Spleen (tissue), 11 donors: ENCODE measurements around the gene INTS1. TPM values are rescaled to one million over a fixed set of nuclear protein-coding genes. Genes with fewer than 3 reads are reported as not detected.

ENCODE experiments used
- DNase-seq: peaks from one replicate; pipeline ENCODE4 v3.0.0-alpha.2; 2020
- H3K27ac ChIP-seq, 8 donors: fragments of 200-600 bp; sonication (generic) in 7 of 8; 1 replicate in 4 of 8; 2 replicates in 4 of 8; pipeline versions ENCODE4 v1.5.0 to v1.8.0; 2016 to 2021; ENCODE audit warnings: inconsistent platforms in 4 of 8, mild to moderate bottlenecking in 4 of 8, moderate library complexity in 1 of 8
- H3K27me3 ChIP-seq, 7 donors: fragments of 200-600 bp; sonication (generic) in 6 of 7; replicated peaks in 1 of 7; 1 replicate in 4 of 7; 2 replicates in 3 of 7; pipeline versions ENCODE4 v1.5.0 to v1.8.0; 2016 to 2021; ENCODE audit warnings: inconsistent platforms in 3 of 7, mild to moderate bottlenecking in 1 of 7
- H3K36me3 ChIP-seq, 6 donors: fragments of 200-600 bp; sonication (generic) in 5 of 6; 1 replicate in 4 of 6; 2 replicates in 2 of 6; pipeline versions ENCODE4 v1.5.0 to v1.8.0; 2016 to 2021; ENCODE audit warnings: inconsistent platforms in 2 of 6
- H3K4me1 ChIP-seq, 6 donors: fragments of 200-600 bp; sonication (generic) in 5 of 6; 1 replicate in 3 of 6; 2 replicates in 3 of 6; pipeline versions ENCODE4 v1.5.0 to v1.8.0; 2016 to 2021; ENCODE audit warnings: inconsistent platforms in 3 of 6
- H3K4me3 ChIP-seq, 8 donors: fragments of 200-600 bp; sonication (generic) in 7 of 8; 1 replicate in 4 of 8; 2 replicates in 4 of 8; pipeline versions ENCODE4 v1.5.0 to v1.8.0; 2016 to 2021; ENCODE audit warnings: inconsistent platforms in 4 of 8, mild to moderate bottlenecking in 4 of 8, moderate library complexity in 2 of 8
- H3K9me3 ChIP-seq, 8 donors: fragments of 200-600 bp; sonication (generic) in 7 of 8; 1 replicate in 4 of 8; 2 replicates in 4 of 8; pipeline versions ENCODE4 v1.5.0 to v1.8.0; 2016 to 2021; ENCODE audit warnings: inconsistent platforms in 4 of 8
- POLR2A ChIP-seq, 3 donors: fragments of 450-650 bp; IDR thresholded peaks; one replicate each; pipeline ENCODE4 v1.5.1; 2017; ENCODE audit warnings: antibody characterized with exemption in 3 of 3, mild to moderate bottlenecking in 1 of 3
- POLR2AphosphoS5 ChIP-seq, 3 donors: sonication (generic); formaldehyde crosslinking; IDR thresholded peaks; one replicate each; pipeline ENCODE4 v1.5.1; 2017; ENCODE audit warnings: antibody characterized with exemption in 3 of 3
- WGBS, 5 donors: extraction: QIAGEN DNeasy Blood & Tissue Kit in 3 of 5; methylation state at CpG; one replicate each; pipeline versions ENCODE4 v1.1.5 to v1.1.7; 2013 to 2018; 5-methylcytosine and 5-hydroxymethylcytosine counted together
- intact Hi-C: fragments of 100-400 bp; cut with DNase I; formaldehyde crosslinking; loops from one replicate; pipeline ENCODE4 v1.15.0; 2023; ENCODE audit warnings: low total_unique reads
- polyA plus RNA-seq, 3 donors: library from polyadenylated mRNA; stranded (reverse); fragments of 200-250 nt; gene quantifications; one replicate each; pipeline ENCODE4 v1.2.1, GENCODE V29; 2013
- total RNA-seq, 7 donors: library from RNA; depleted of rRNA in 3 of 7; stranded (reverse); fragments of >200 nt in 3 of 7; fragmentation: NEBNext Ultra II Directional in 4 of 7; extraction: Animal tissue kit (Norgen Biotek cat#: 25700) in 4 of 7; gene quantifications; one replicate each; pipeline versions ENCODE4 v1.1.0 to v1.2.1, GENCODE V29; 2016 to 2021
- TF ChIP-seq, protein P1 (sequence below), 11 experiments: fragments of 200-600 bp in 7 of 11; fragments of 450-650 bp in 4 of 11; sonication (generic) in 4 of 11; IDR thresholded peaks in 8 of 11; conservative IDR thresholded peaks in 3 of 11; 1 replicate in 7 of 11; 2 replicates in 4 of 11; pipeline versions ENCODE4 v1.4.0 to v1.8.0; 2016 to 2021; ENCODE audit warnings: antibody characterized with exemption in 11 of 11, inconsistent platforms in 4 of 11, mild to moderate bottlenecking in 1 of 11
- donor health status: healthy with polysubstance abuse.
- donor health status: DM: no; HTN: no; CAD: no; lungs with moderate emphysema.
- donor health status: DM: no; HTN: no; CAD: no.
- donor health status: Bipolar disorder and iron deficiency.
- donor health status: healthy.
- donor health status: DM: no; HTN: no; CAD: no.
- donor health status: DM: yes; HTN: yes; CAD: no.

INTS1 gene
- total and polyA plus RNA-seq, 10 donors = 47.3 to 126 (median 79.7) TPM

DNA sequence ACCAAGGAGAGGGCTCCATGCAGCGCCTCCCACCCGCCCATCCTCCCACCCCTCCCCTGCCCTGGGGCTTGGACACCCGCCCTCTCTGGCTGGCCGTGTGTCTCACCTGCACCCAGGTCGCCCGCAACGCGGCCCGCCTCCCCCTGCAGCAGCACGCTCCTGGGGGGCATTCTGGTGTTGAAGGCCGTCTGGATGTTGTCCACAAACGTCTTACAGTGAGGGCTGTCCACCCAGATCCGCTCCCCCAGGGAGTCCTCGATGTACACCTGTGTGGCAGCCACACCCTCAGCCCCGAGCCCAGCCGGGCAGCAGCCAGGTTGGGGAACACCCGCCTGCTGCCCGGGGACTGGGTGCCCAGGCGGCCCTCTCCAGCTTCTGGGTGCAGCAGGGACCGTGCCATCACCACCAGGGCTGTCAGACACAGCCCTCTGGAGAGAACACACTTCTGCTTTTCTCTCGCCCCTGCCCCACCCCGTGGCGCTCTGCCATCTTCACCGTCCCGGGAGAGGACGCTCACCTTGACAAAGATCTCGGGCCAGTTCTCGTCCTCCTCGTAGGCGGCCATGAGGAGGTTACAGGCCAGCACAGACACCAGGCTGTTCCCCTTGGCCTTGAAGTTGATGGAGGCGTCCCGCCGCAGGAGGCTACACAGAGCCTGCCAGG lies 4.7 kb downstream of the INTS1 start:
- Histone ChIP-seq H3K27ac (no peak overlapping the region), H3K9me3 (no peaks in the 10 kb centered on the region), H3K36me3 (peaks cover 0 to 86% (median 78%) of the 10 kb centered on the region in 6 donors), H3K4me1 (peaks cover 16 to 40% (median 27%) of the 10 kb centered on the region in 6 donors), H3K4me3 (no peak overlapping the region), H3K27me3 (no peaks in the 10 kb centered on the region)
- no peak for DNase-seq
- intact Hi-C loops = no loop called here
- WGBS, 5 donors = 90 to 95% (median 93%) methylated on average over 31 to 33 of the region's 33 CpGs
- TF ChIP-seq POLR2A (IDR thresholded peaks at IDR 0.05) (no peak), POLR2AphosphoS5 (IDR thresholded peaks at IDR 0.05) (no peak)
- TF ChIP-seq, protein P1, sequence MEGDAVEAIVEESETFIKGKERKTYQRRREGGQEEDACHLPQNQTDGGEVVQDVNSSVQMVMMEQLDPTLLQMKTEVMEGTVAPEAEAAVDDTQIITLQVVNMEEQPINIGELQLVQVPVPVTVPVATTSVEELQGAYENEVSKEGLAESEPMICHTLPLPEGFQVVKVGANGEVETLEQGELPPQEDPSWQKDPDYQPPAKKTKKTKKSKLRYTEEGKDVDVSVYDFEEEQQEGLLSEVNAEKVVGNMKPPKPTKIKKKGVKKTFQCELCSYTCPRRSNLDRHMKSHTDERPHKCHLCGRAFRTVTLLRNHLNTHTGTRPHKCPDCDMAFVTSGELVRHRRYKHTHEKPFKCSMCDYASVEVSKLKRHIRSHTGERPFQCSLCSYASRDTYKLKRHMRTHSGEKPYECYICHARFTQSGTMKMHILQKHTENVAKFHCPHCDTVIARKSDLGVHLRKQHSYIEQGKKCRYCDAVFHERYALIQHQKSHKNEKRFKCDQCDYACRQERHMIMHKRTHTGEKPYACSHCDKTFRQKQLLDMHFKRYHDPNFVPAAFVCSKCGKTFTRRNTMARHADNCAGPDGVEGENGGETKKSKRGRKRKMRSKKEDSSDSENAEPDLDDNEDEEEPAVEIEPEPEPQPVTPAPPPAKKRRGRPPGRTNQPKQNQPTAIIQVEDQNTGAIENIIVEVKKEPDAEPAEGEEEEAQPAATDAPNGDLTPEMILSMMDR (IDR thresholded peaks at IDR 0.05 in 8 of 11, conservative IDR thresholded peaks at IDR 0.05 in 3 of 11) = no peak

DNA sequence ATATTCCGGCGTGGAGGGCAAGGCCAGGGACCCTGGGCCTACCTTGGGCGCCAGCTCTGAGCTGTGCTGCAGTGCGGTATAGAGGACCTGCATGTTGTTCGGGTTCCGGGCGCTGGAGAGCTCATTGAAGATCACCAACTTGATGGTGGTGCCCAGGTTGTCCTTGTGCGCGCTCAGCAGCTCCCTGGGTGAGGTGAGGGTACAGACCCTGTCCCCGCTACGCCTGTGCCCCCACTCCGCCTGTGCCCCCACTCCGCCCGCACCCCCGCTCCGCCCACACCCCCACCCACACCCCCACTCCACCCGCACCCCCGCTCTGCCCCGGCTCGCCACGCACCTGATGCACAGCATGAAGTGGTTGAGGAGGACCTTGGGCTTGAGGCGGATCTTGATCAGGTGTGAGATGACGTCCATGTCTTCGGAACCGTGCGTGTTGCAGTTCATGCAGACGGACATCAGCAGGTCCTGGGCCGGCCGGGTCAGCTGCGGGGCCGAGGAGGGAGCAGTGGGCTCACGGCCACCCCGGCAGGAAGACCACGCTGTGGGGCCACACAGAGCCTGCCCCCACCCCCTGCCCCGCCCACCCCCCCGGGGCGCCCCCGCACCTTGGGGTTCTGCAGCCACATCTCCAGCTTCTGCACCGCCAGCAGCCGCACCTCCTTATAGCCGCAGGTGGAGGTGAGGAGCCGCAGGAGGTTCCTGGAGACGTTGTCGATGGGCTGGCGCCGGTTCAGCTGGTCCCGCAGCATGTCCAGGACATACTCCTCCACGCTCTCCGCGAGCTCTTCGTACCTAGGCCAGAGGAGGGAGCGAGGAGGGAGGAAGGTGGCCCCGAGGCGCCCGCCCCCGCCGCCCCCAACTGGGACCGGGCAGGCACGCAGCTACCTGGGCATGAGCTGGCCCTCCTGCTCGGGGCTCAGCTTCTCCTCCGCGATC lies 5.6 kb downstream of the INTS1 start:
- Histone ChIP-seq H3K4me3 (no peak overlapping the region), H3K27ac (no peak overlapping the region), H3K4me1 (peaks cover 16 to 38% (median 24%) of the 10 kb centered on the region in 6 donors), H3K36me3 (peaks cover 0 to 94% (median 87%) of the 10 kb centered on the region in 6 donors), H3K9me3 (no peaks in the 10 kb centered on the region), H3K27me3 (no peaks in the 10 kb centered on the region)
- DNase-seq = no peak
- TF ChIP-seq POLR2A (IDR thresholded peaks at IDR 0.05) (no peak), POLR2AphosphoS5 (IDR thresholded peaks at IDR 0.05) (no peak)
- TF ChIP-seq, protein P1 (IDR thresholded peaks at IDR 0.05 in 8 of 11, conservative IDR thresholded peaks at IDR 0.05 in 3 of 11) = no peak
- WGBS, 5 donors = 96 to 98% (median 97%) methylated on average over 46 to 62 of the region's 62 CpGs
- intact Hi-C loops = no loop called here

DNA sequence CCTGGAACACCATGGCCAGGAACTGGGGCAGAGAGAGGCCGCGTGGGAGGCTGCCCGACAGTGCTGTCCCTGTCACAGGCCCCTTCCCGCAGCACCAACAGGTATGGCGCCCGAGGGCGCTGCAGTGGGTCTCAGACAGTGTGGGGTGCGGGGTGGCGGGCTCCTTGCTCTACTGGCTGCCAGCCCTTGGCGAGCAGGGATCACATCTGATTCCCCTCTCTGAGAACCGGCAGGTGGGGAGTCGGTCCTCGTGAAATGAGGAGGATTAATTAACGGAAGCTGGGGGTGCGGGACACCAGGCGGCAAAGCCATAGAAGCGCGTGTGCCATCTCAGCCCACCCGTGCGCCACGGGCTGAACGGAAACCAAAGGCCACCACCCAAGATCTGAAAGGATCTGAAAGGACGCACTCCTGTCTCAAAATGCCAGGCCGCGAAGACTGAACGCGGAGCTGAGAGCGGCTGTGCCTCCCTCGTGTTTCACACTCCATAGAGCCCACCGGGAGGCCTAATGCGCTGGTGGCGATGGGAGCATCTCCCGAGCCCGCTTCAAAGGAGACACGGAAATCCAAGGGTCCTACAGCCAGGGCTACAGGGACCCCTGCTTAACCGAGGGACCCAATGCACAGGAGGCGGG lies 6.8 kb downstream of the INTS1 start:
- no peaks in the 10 kb centered on the region for H3K27me3 ChIP-seq
- WGBS, 5 donors = 91 to 96% (median 95%) methylated on average over 36 to 37 of the region's 37 CpGs
- no peak overlapping the region for H3K27ac ChIP-seq
- H3K4me3 ChIP-seq = no peak overlapping the region
- H3K36me3 ChIP-seq = peaks cover 0 to 100% (median 93%) of the 10 kb centered on the region in 6 donors
- no peak for DNase-seq
- H3K9me3 ChIP-seq = no peaks in the 10 kb centered on the region
- TF ChIP-seq POLR2AphosphoS5 (IDR thresholded peaks at IDR 0.05) (no peak), POLR2A (IDR thresholded peaks at IDR 0.05) (no peak)
- TF ChIP-seq, protein P1 (IDR thresholded peaks at IDR 0.05 in 8 of 11, conservative IDR thresholded peaks at IDR 0.05 in 3 of 11) = no peak
- peaks cover 4 to 25% (median 12%) of the 10 kb centered on the region in 6 donors for H3K4me1 ChIP-seq
- intact Hi-C loops = no loop called here
